ENCODE measurements around the gene MS4A4E. TPM values are rescaled to one million over a fixed set of nuclear protein-coding genes. Genes with fewer than 3 reads are reported as not detected.

Gene MS4A4E
- total and polyA plus RNA-seq, 12 donors: 0.94 to 7.2 (median 2.8) TPM; not detected in 2

DNA sequence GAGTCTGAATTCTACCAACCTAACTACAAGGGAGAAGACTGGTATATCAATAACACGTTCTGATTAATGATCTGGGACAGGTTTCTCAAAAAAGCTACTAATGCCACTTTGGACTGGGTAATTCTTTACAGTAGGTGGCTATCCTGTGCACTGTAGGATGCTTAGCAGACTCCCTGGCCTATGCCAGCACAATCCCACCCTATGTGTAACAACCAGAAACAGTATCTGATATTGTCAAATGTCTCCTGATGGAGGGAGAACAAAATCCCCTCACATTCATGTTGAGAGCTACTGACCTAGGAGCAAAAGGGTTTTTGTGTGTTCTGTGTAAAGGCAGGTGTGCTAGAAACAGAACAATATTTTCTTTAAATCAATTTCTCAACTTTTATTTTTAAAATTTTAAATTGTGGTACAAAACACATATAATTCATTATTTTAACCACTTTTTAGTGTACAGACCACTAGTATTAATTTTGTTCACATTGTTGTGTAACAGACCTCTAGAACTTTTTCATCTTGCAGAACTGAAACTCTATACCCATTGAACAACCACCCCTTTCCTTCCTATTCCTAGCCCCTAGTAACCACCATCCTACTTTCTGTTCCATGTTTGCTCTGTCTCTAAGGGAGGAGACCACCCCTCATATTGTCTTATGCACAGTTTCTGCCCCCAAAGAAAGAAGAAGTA is 58.0 kb downstream of the MS4A4E start:
- no peak overlapping the region for H3K4me3 ChIP-seq
- H3K27me3 ChIP-seq: no peaks in the 10 kb centered on the region
- no peak for DNase-seq
- no peaks in the 10 kb centered on the region for H3K4me1 ChIP-seq (replicated peaks in 1 of 2)
- intact Hi-C loops (cut with DNase I): no loop called here
- peak overlapping the region in 3 of 5 donors; percentile 5 to 72 (median 38) for H3K27ac ChIP-seq
- no peaks in the 10 kb centered on the region for H3K36me3 ChIP-seq (replicated peaks in 1 of 2)
- H3K9me3 ChIP-seq (replicated peaks in 1 of 3): no peaks in the 10 kb centered on the region
- 36 to 62% (median 50%) methylated on average over 1 of the region's 1 CpG for WGBS, 4 donors
- no peak for TF ChIP-seq POLR2A (IDR thresholded peaks at IDR 0.05)
- TF ChIP-seq, protein P1, sequence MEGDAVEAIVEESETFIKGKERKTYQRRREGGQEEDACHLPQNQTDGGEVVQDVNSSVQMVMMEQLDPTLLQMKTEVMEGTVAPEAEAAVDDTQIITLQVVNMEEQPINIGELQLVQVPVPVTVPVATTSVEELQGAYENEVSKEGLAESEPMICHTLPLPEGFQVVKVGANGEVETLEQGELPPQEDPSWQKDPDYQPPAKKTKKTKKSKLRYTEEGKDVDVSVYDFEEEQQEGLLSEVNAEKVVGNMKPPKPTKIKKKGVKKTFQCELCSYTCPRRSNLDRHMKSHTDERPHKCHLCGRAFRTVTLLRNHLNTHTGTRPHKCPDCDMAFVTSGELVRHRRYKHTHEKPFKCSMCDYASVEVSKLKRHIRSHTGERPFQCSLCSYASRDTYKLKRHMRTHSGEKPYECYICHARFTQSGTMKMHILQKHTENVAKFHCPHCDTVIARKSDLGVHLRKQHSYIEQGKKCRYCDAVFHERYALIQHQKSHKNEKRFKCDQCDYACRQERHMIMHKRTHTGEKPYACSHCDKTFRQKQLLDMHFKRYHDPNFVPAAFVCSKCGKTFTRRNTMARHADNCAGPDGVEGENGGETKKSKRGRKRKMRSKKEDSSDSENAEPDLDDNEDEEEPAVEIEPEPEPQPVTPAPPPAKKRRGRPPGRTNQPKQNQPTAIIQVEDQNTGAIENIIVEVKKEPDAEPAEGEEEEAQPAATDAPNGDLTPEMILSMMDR (IDR thresholded peaks at IDR 0.05): no peak

DNA sequence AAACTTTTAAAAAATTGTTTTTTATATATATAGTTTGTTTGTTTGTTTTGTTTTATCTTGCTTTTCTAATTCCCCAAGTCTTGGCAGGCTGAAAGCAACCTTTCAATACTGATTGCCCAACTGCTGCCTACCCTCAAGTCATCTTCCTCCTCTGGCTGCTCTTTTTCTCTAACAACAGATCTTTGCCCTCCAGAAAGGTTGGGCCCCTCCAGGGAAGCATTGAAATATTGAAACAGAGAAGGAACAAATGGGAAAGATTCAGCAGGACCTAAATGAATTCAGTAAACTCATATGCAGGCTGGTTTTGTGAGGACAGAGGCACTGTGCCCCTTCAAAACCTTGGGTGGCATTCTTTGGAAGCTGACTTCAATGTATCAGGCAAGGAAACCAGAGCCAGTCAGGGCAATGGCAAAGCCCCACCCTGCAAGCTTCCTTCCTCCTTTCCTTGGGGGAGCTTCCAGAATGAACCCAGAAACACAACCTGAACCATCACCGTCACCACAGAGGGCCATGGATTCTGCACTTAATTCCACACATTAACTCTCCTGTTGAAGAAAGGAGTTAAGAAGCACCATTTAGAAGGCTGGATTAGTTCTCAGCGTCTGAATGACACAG is 59.2 kb downstream of the MS4A4E start:
- intact Hi-C loops (cut with DNase I): no loop called here
- Histone ChIP-seq H3K36me3 (replicated peaks in 1 of 2) (no peaks in the 10 kb centered on the region), H3K4me1 (replicated peaks in 1 of 2) (no peaks in the 10 kb centered on the region), H3K27me3 (no peaks in the 10 kb centered on the region), H3K27ac (peak overlapping the region in 4 of 5 donors; percentile 0 to 72 (median 54)), H3K4me3 (peak overlapping the region in 1 of 4 donors; percentile 39), H3K9me3 (replicated peaks in 1 of 3) (no peaks in the 10 kb centered on the region)
- peak in 1 of 7 donors; percentile 19 for DNase-seq
- TF ChIP-seq, protein P1 (IDR thresholded peaks at IDR 0.05): no peak
- TF ChIP-seq POLR2A (IDR thresholded peaks at IDR 0.05): no peak
- 58 to 72% (median 65%) methylated on average over 2 of the region's 2 CpGs for WGBS, 4 donors

DNA sequence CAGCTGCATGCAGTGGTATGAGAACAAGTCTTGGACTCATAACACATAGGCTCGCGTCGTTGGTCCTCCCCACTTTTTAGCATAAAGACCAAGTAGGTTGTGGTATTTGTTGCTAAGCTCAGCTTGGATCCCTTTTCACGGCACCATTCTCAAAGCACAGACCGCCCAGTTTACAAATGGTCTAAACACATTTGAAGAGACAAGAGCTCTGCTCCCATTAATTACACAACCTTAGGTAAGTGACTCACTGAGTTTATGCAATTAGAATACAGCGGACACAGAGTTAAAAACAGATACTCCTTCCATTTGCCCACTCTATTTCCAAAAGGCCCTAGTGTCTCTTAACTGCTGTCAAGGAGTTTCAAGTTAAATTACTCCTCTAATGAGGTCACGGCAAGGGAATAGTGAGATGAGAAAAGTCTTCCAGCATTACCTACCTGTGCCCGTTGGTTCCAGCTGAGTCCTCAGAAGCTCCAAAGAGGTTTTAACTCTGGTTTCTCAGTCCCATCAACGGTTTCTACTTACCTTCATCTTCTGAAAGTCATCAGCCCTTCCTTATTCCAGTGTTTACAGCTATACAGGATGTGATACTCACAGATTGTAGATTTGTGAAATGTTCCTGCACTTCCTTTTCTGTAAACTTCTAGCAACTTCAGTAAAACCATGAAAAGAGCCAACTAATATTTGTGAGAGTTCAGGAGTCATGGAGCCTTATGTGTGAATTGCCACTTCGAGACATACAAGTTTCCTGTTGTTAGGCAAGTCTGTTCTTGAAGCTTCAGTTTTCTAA is 60.2 kb downstream of the MS4A4E start, which contains the start of gene MS4A6A:
Gene MS4A6A, minus strand, starts transcription at position 543 of the 790 bp plus-strand sequence. CDS start 1,356 bp downstream, outside the sequence.
- Histone ChIP-seq H3K4me3 (peak within 1 kb of the TSS in 2 of 4 donors; percentile 1 to 39), H3K27me3 (no peaks in the 10 kb centered on the region), H3K4me1 (replicated peaks in 1 of 2) (no peaks in the 10 kb centered on the region), H3K36me3 (replicated peaks in 1 of 2) (no peaks in the 10 kb centered on the region), H3K9me3 (replicated peaks in 1 of 3) (no peaks in the 10 kb centered on the region), H3K27ac (peak within 1 kb of the TSS in 4 of 5 donors; percentile 24 to 72 (median 54))
- TF ChIP-seq POLR2A (IDR thresholded peaks at IDR 0.05): peak in 1 of 2 donors; percentile 7
- TF ChIP-seq, protein P1 (IDR thresholded peaks at IDR 0.05): no peak
- 59 to 75% (median 63%) methylated on average over 9 to 10 of the region's 10 CpGs for WGBS, 4 donors
- intact Hi-C loops (cut with DNase I): no loop called here
- no peak for DNase-seq

DNA sequence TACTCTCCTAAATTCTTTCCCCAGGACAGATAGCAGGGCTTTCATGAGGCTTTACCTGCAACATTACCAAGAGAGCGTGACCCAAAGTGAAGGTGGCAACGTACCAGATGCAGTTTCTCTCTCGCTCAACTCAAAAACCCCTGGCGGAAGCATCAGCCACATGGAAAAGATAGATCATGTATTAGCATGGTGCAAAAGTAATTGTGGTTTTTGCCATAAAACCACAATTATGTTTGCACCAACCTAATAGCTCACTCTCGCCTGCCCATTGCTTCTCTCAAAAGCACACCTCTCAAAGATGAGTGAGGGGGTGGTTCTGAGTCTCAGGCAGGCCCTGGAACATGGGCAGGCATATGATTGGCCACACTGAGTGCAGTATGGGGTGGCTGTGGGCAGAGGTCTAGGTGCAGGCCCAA is 67.1 kb downstream of the MS4A4E start:
- Histone ChIP-seq H3K4me1 (replicated peaks in 1 of 2) (no peaks in the 10 kb centered on the region), H3K27me3 (no peaks in the 10 kb centered on the region), H3K9me3 (replicated peaks in 1 of 3) (no peaks in the 10 kb centered on the region), H3K36me3 (replicated peaks in 1 of 2) (no peaks in the 10 kb centered on the region), H3K4me3 (no peak overlapping the region), H3K27ac (no peak overlapping the region)
- intact Hi-C loops (cut with DNase I): no loop called here
- 82 to 87% (median 85%) methylated on average over 5 of the region's 5 CpGs for WGBS, 4 donors
- no peak for DNase-seq
- TF ChIP-seq, protein P1 (IDR thresholded peaks at IDR 0.05): no peak
- no peak for TF ChIP-seq POLR2A (IDR thresholded peaks at IDR 0.05)

All from adrenal gland (tissue), 12 donors.